DMS53 (cell line): ENCODE measurements around the gene JKAMP.
"Not testable (repeated sequence)": the region's sequence is repeated elsewhere in the genome, so short reads cannot be mapped to it uniquely, and the experiment has no call there.

Experiments
- DNase-seq: peaks from one replicate; lab custom pipeline; 2025; lab: John Stamatoyannopoulos, UW

Gene JKAMP

GRCh38 chr14:59483819-59484638 is at the start of gene JKAMP, which contains the start of gene L3HYPDH:
TSS of gene JKAMP (plus strand) at chr14:59484517. CDS start at chr14:59484590, 73 bp downstream.
TSS of gene L3HYPDH (minus strand) at chr14:59484408. CDS start at chr14:59484316, 92 bp downstream.
- peak; percentile 97 for DNase-seq

GRCh38 chr14:59435101-59435500 is 49.2 kb upstream of the JKAMP start:
- no peak for DNase-seq

GRCh38 chr14:59435987-59436386 is 48.3 kb upstream of the JKAMP start:
- no peak for DNase-seq

- DNase-seq, result peak; percentile 2
Measured at GRCh38 chr14:59438195-59438647, 46.1 kb upstream of the JKAMP start.

GRCh38 chr14:59439256-59439965 is 44.9 kb upstream of the JKAMP start:
- DNase-seq, result no peak

GRCh38 chr14:59448673-59449072 is 35.6 kb upstream of the JKAMP start:
- DNase-seq, result not testable (repeated sequence)

GRCh38 chr14:59450716-59451115 is 33.6 kb upstream of the JKAMP start:
- no peak for DNase-seq

GRCh38 chr14:59451849-59452248 is 32.5 kb upstream of the JKAMP start:
- DNase-seq, result no peak

GRCh38 chr14:59454139-59454538 is 30.2 kb upstream of the JKAMP start:
- no peak for DNase-seq

- no peak for DNase-seq
Measured at GRCh38 chr14:59455411-59455810, 28.9 kb upstream of the JKAMP start.

GRCh38 chr14:59458486-59458885 is 25.8 kb upstream of the JKAMP start:
- DNase-seq, result no peak

GRCh38 chr14:59460378-59460777 is 23.9 kb upstream of the JKAMP start:
- no peak for DNase-seq

GRCh38 chr14:59461891-59462290 is 22.4 kb upstream of the JKAMP start:
- no peak for DNase-seq

- peak; percentile 74 for DNase-seq
Measured at GRCh38 chr14:59463787-59464485, 20.4 kb upstream of the JKAMP start.

GRCh38 chr14:59464486-59465315 is 19.6 kb upstream of the JKAMP start:
- DNase-seq, result peak; percentile 83

- peak; percentile 83 for DNase-seq
Measured at GRCh38 chr14:59465316-59466135, 18.8 kb upstream of the JKAMP start, which contains the start of gene GPR135. TSS of gene GPR135 (minus strand) at chr14:59465380. CDS start at chr14:59465226, 154 bp downstream.

- DNase-seq, result no peak
Measured at GRCh38 chr14:59474172-59474571, 10.1 kb upstream of the JKAMP start.

GRCh38 chr14:59475709-59476108 is 8.6 kb upstream of the JKAMP start:
- DNase-seq, result no peak

- DNase-seq, result no peak
Measured at GRCh38 chr14:59478540-59478939, 5.8 kb upstream of the JKAMP start.

GRCh38 chr14:59480166-59480565 is 4.2 kb upstream of the JKAMP start:
- DNase-seq, result no peak

- DNase-seq, result no peak
Measured at GRCh38 chr14:59481407-59481806, 2.9 kb upstream of the JKAMP start.
